ENCODE measurements around the gene MAML1. TPM values are rescaled to one million over a fixed set of nuclear protein-coding genes. Genes with fewer than 3 reads are reported as not detected.

MAML1 gene
- total and polyA plus RNA-seq, 4 donors = 10.8 to 30.4 (median 22.9) TPM

DNA sequence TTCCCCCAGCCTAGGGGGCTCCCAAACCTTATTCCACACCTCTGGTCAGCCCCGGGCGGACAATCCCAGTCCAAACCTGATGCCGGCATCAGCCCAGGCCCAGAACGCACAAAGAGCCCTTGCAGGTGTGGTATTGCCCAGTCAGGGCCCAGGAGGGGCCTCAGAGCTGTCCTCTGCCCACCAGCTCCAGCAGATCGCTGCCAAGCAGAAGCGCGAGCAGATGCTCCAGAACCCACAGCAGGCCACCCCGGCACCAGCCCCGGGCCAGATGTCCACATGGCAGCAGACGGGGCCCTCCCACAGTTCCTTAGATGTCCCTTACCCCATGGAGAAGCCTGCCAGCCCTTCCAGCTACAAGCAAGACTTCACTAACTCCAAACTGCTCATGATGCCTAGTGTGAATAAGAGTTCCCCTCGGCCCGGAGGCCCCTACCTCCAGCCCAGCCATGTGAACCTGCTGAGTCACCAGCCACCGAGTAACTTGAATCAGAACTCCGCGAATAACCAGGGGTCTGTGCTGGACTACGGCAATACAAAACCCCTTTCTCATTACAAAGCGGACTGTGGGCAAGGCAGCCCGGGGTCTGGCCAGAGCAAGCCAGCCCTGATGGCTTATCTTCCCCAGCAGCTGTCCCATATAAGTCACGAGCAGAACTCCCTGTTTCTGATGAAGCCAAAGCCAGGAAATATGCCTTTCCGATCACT, 33.6 kb downstream of the MAML1 start:
- Histone ChIP-seq H3K9me3 (ENCODE audit: control insufficient read depth, insufficient read depth, low read length) (no peaks in the 10 kb centered on the region), H3K27me3 (ENCODE audit: control insufficient read depth, insufficient read depth, low read length) (no peaks in the 10 kb centered on the region), H3K4me1 (ENCODE audit: control insufficient read depth, insufficient read depth, low read length) (peaks cover 8% of the 10 kb centered on the region), H3K27ac (ENCODE audit: low read depth, low read length) (no peak overlapping the region), H3K36me3 (ENCODE audit: control insufficient read depth, insufficient read depth, low read length) (peaks cover 43% of the 10 kb centered on the region), H3K4me3 (ENCODE audit: low read depth, low read length) (no peak overlapping the region)
- no peak for DNase-seq (ENCODE audit: low read depth in 4 of 6, low spot score in 6 of 6)
- WGBS (ENCODE audit: insufficient coverage) = 88% methylated on average over 20 of the region's 20 CpGs

- no peak overlapping the region for H3K27ac ChIP-seq (ENCODE audit: low read depth, low read length)
- peaks cover 8% of the 10 kb centered on the region for H3K4me1 ChIP-seq (ENCODE audit: control insufficient read depth, insufficient read depth, low read length)
- no peak for DNase-seq (ENCODE audit: low read depth in 4 of 6, low spot score in 6 of 6)
- H3K36me3 ChIP-seq (ENCODE audit: control insufficient read depth, insufficient read depth, low read length) = peaks cover 50% of the 10 kb centered on the region
- 72% methylated on average over 6 of the region's 12 CpGs for WGBS (ENCODE audit: insufficient coverage)
- H3K4me3 ChIP-seq (ENCODE audit: low read depth, low read length) = no peak overlapping the region
- H3K9me3 ChIP-seq (ENCODE audit: control insufficient read depth, insufficient read depth, low read length) = no peaks in the 10 kb centered on the region
- no peaks in the 10 kb centered on the region for H3K27me3 ChIP-seq (ENCODE audit: control insufficient read depth, insufficient read depth, low read length)
Observed at GRCh38 chr5:179766726-179767455, 34.3 kb downstream of the MAML1 start.

- Histone ChIP-seq H3K27me3 (ENCODE audit: control insufficient read depth, insufficient read depth, low read length) (no peaks in the 10 kb centered on the region), H3K27ac (ENCODE audit: low read depth, low read length) (no peak overlapping the region), H3K4me3 (ENCODE audit: low read depth, low read length) (no peak overlapping the region), H3K36me3 (ENCODE audit: control insufficient read depth, insufficient read depth, low read length) (peaks cover 57% of the 10 kb centered on the region), H3K9me3 (ENCODE audit: control insufficient read depth, insufficient read depth, low read length) (no peaks in the 10 kb centered on the region), H3K4me1 (ENCODE audit: control insufficient read depth, insufficient read depth, low read length) (peaks cover 5% of the 10 kb centered on the region)
- peak in 1 of 6 donors; percentile 21 for DNase-seq (ENCODE audit: low read depth in 4 of 6, low spot score in 6 of 6)
- 100% methylated on average over 4 of the region's 9 CpGs for WGBS (ENCODE audit: insufficient coverage)
Observed at GRCh38 chr5:179767496-179768100, 35.0 kb downstream of the MAML1 start.

DNA sequence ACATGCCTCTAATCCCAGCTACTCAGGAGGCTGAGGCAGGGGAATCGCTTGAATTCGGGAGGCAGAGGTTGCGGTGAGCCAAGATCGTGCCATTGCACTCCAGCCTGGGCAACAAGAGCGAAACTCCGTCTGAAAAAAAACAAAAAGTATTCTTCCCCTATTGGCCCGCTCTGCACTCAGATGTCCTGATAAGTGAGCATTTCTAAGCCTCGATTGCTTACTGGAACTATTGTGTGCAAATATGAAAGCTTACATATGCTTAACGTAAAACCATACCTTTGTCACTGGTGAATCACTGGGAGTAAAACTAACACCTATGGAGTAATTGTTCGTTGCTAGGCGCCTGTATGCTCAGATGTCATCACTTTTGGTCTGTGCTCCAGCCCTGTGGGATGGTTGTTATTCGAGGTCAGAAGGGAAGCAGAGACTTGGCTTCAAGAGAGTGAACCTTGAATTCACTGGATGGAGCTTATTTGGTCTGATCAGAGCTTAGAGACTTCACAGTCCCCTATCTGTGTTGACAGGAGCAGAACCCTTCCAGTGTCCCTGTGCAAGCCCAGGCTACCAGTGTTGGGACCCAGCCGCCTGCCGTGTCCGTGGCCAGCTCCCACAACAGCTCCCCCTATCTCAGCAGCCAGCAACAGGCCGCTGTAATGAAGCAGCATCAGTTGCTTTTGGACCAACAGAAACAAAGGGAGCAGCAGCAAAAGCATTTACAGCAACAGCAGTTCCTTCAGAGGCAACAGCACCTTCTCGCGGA, 35.9 kb downstream of the MAML1 start:
- Histone ChIP-seq H3K27ac (ENCODE audit: low read depth, low read length) (no peak overlapping the region), H3K4me1 (ENCODE audit: control insufficient read depth, insufficient read depth, low read length) (peaks cover 3% of the 10 kb centered on the region), H3K9me3 (ENCODE audit: control insufficient read depth, insufficient read depth, low read length) (no peaks in the 10 kb centered on the region), H3K27me3 (ENCODE audit: control insufficient read depth, insufficient read depth, low read length) (no peaks in the 10 kb centered on the region), H3K36me3 (ENCODE audit: control insufficient read depth, insufficient read depth, low read length) (peaks cover 67% of the 10 kb centered on the region), H3K4me3 (ENCODE audit: low read depth, low read length) (no peak overlapping the region)
- DNase-seq (ENCODE audit: low read depth in 4 of 6, low spot score in 6 of 6) = no peak
- whole genome bisulfite sequencing (ENCODE audit: insufficient coverage) = 89% methylated on average over 12 of the region's 18 CpGs

DNA sequence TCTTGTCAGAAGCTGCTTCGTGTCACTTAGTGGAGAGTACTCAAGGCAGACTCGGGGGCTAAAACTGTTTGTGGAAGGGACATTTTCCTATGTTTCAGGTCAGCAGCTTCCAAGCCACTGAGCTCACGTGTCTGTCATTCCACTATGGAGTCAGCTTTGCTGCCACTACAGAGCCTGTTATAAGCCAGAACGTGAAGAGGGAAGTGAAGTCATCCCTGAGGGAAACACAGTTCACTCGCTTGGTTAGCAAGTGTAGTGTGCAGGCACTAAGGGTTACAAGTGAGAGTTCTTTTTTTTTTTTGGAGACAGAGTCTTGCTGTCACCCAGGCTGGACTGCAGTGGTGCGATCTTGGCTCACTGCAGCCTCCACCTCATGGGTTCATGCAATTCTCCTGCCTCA, 36.6 kb downstream of the MAML1 start:
- no peak overlapping the region for H3K27ac ChIP-seq (ENCODE audit: low read depth, low read length)
- peaks cover 74% of the 10 kb centered on the region for H3K36me3 ChIP-seq (ENCODE audit: control insufficient read depth, insufficient read depth, low read length)

DNA sequence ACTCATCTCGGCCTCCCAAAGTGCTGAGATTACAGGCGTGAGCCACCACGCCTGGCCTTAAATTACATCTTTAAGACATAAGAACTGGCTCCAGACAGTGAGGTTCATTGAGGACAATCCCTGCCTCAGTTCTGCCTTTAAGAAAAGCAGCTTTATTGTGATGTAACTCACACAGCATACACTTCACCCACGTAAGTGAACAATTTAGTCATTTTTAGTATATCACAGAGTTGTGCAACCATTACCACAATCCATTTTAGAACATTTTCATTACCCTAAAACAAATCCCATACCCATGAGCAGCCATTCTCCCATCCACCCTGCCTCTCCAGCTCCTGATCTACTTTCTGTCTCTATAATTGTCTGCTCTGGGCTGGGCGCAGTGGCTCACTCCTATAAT, 37.2 kb downstream of the MAML1 start:
- peaks cover 79% of the 10 kb centered on the region for H3K36me3 ChIP-seq (ENCODE audit: control insufficient read depth, insufficient read depth, low read length)
- no peaks in the 10 kb centered on the region for H3K4me1 ChIP-seq (ENCODE audit: control insufficient read depth, insufficient read depth, low read length)
- no peaks in the 10 kb centered on the region for H3K9me3 ChIP-seq (ENCODE audit: control insufficient read depth, insufficient read depth, low read length)
- WGBS (ENCODE audit: insufficient coverage) = 100% methylated on average over 4 of the region's 5 CpGs
- H3K27ac ChIP-seq (ENCODE audit: low read depth, low read length) = no peak overlapping the region
- DNase-seq (ENCODE audit: low read depth in 4 of 6, low spot score in 6 of 6) = no peak
- H3K27me3 ChIP-seq (ENCODE audit: control insufficient read depth, insufficient read depth, low read length) = no peaks in the 10 kb centered on the region
- H3K4me3 ChIP-seq (ENCODE audit: low read depth, low read length) = no peak overlapping the region

More for the DNA sequence above, 36.6 kb downstream of the MAML1 start:
- Histone ChIP-seq H3K9me3 (ENCODE audit: control insufficient read depth, insufficient read depth, low read length) (no peaks in the 10 kb centered on the region), H3K27me3 (ENCODE audit: control insufficient read depth, insufficient read depth, low read length) (no peaks in the 10 kb centered on the region), H3K4me3 (ENCODE audit: low read depth, low read length) (no peak overlapping the region), H3K4me1 (ENCODE audit: control insufficient read depth, insufficient read depth, low read length) (no peaks in the 10 kb centered on the region)
- DNase-seq (ENCODE audit: low read depth in 4 of 6, low spot score in 6 of 6) = no peak
- 88% methylated on average over 6 of the region's 6 CpGs for WGBS (ENCODE audit: insufficient coverage)

GRCh38 chr5:179771311-179771895, 38.8 kb downstream of the MAML1 start:
- no peaks in the 10 kb centered on the region for H3K27me3 ChIP-seq (ENCODE audit: control insufficient read depth, insufficient read depth, low read length)
- peaks cover 75% of the 10 kb centered on the region for H3K36me3 ChIP-seq (ENCODE audit: control insufficient read depth, insufficient read depth, low read length)
- 97% methylated on average over 4 of the region's 4 CpGs for WGBS (ENCODE audit: insufficient coverage)
- H3K4me3 ChIP-seq (ENCODE audit: low read depth, low read length) = no peak overlapping the region
- H3K9me3 ChIP-seq (ENCODE audit: control insufficient read depth, insufficient read depth, low read length) = no peaks in the 10 kb centered on the region
- H3K4me1 ChIP-seq (ENCODE audit: control insufficient read depth, insufficient read depth, low read length) = no peaks in the 10 kb centered on the region
- DNase-seq (ENCODE audit: low read depth in 4 of 6, low spot score in 6 of 6) = no peak
- no peak overlapping the region for H3K27ac ChIP-seq (ENCODE audit: low read depth, low read length)

GRCh38 chr5:179772351-179772750, 39.7 kb downstream of the MAML1 start:
- Histone ChIP-seq H3K4me1 (ENCODE audit: control insufficient read depth, insufficient read depth, low read length) (no peaks in the 10 kb centered on the region), H3K27me3 (ENCODE audit: control insufficient read depth, insufficient read depth, low read length) (no peaks in the 10 kb centered on the region), H3K4me3 (ENCODE audit: low read depth, low read length) (no peak overlapping the region), H3K27ac (ENCODE audit: low read depth, low read length) (no peak overlapping the region), H3K36me3 (ENCODE audit: control insufficient read depth, insufficient read depth, low read length) (peaks cover 78% of the 10 kb centered on the region), H3K9me3 (ENCODE audit: control insufficient read depth, insufficient read depth, low read length) (no peaks in the 10 kb centered on the region)
- 100% methylated on average over 2 of the region's 6 CpGs for WGBS (ENCODE audit: insufficient coverage)
- no peak for DNase-seq (ENCODE audit: low read depth in 4 of 6, low spot score in 6 of 6)

DNA sequence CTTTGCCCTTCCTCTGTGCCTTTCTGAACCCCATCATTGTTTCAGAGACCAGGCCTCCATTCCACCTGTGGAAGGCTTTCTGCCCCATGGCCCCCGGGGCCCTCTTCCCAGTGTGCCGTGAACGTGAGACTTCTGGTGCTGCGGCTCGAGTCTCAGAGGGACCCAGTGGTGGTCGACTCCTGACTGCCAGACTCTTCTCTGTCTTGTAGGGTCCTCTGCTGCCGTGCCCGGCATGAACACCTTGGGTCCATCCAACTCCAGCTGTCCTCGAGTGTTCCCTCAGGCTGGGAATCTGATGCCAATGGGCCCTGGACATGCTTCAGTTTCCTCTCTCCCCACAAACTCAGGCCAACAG, 41.0 kb downstream of the MAML1 start:
- WGBS (ENCODE audit: insufficient coverage) = 98% methylated on average over 9 of the region's 9 CpGs
- no peak overlapping the region for H3K27ac ChIP-seq (ENCODE audit: low read depth, low read length)
- no peak for DNase-seq (ENCODE audit: low read depth in 4 of 6, low spot score in 6 of 6)
- peaks cover 3% of the 10 kb centered on the region for H3K4me1 ChIP-seq (ENCODE audit: control insufficient read depth, insufficient read depth, low read length)
- no peaks in the 10 kb centered on the region for H3K9me3 ChIP-seq (ENCODE audit: control insufficient read depth, insufficient read depth, low read length)
- no peaks in the 10 kb centered on the region for H3K27me3 ChIP-seq (ENCODE audit: control insufficient read depth, insufficient read depth, low read length)
- no peak overlapping the region for H3K4me3 ChIP-seq (ENCODE audit: low read depth, low read length)
- peaks cover 83% of the 10 kb centered on the region for H3K36me3 ChIP-seq (ENCODE audit: control insufficient read depth, insufficient read depth, low read length)

Measured in spinal cord (tissue), 10 donors.